HCT116 (cell line): Measurements from ENCODE around the gene ACSL3.

ENCODE experiments used
- EZH2phosphoT487 ChIP-seq: fragments of 200-600 bp; IDR thresholded peaks from 2 replicates; pipeline ENCODE4 v1.6.1; 2018; ENCODE audit warnings: antibody characterized with exemption, borderline replicate concordance
- FOSL1 ChIP-seq: IDR thresholded peaks from 2 replicates; pipeline ENCODE4 v1.6.1; 2012; ENCODE audit warnings: low read depth
- POLR2A ChIP-seq: IDR thresholded peaks from 2 replicates; pipeline ENCODE4 v1.7.0; 2011; ENCODE audit warnings: borderline replicate concordance; ENCODE audit not compliant: insufficient read depth, insufficient read length; ENCODE audit errors: extremely low read depth
- TF ChIP-seq, protein P1 (sequence below), 3 experiments: fragments of 200-600 bp in 1 of 3; sonication (generic) in 1 of 3; IDR thresholded peaks in 2 of 3; conservative IDR thresholded peaks in 1 of 3; 2 replicates each; pipeline ENCODE4 v1.5.1; 2012 to 2017; ENCODE audit warnings: low read depth in 2 of 3, low read length in 2 of 3, antibody characterized with exemption in 1 of 3, borderline replicate concordance in 1 of 3, control low read depth in 1 of 3, mild to moderate bottlenecking in 1 of 3, mixed read lengths in 1 of 3, mixed run types in 1 of 3, moderate library complexity in 1 of 3; ENCODE audit not compliant: insufficient read depth in 1 of 3

DNA sequence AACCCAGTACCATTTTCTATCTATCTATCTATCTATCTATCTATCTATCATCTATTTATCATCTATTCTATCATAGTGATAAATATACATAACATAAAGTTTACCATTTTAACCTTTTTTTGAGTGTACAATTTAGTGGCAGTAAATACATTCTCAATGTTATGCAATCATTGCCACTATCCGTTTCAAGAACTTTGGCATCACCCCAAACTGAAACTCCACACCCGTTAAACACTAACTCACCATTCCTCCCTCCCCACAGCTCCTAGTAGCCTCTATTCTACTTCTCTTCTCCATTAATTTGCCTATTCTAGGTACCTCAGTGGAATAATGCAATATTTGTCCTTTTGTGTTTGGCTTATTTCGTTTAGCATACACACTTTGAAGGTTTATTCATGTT is 108.7 kb downstream of the ACSL3 start:
- TF ChIP-seq, protein P1, sequence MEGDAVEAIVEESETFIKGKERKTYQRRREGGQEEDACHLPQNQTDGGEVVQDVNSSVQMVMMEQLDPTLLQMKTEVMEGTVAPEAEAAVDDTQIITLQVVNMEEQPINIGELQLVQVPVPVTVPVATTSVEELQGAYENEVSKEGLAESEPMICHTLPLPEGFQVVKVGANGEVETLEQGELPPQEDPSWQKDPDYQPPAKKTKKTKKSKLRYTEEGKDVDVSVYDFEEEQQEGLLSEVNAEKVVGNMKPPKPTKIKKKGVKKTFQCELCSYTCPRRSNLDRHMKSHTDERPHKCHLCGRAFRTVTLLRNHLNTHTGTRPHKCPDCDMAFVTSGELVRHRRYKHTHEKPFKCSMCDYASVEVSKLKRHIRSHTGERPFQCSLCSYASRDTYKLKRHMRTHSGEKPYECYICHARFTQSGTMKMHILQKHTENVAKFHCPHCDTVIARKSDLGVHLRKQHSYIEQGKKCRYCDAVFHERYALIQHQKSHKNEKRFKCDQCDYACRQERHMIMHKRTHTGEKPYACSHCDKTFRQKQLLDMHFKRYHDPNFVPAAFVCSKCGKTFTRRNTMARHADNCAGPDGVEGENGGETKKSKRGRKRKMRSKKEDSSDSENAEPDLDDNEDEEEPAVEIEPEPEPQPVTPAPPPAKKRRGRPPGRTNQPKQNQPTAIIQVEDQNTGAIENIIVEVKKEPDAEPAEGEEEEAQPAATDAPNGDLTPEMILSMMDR (IDR thresholded peaks at IDR 0.05 in 2 of 3, conservative IDR thresholded peaks at IDR 0.05 in 1 of 3; ENCODE audit: borderline replicate concordance in 1 of 3, insufficient read depth in 1 of 3, low read depth in 2 of 3, low read length in 2 of 3) = no peak
- TF ChIP-seq EZH2phosphoT487 (no peak), FOSL1 (no peak), POLR2A (no peak)
